ENCODE measurements around the gene ATP7A.
A peak's percentile ranks its signal among the peaks of the same experiment; 100 is the strongest.
"Not testable (repeated sequence)": the region's sequence is repeated elsewhere in the genome, so short reads cannot be mapped to it uniquely, and the experiment has no call there.

Gene ATP7A

DNA sequence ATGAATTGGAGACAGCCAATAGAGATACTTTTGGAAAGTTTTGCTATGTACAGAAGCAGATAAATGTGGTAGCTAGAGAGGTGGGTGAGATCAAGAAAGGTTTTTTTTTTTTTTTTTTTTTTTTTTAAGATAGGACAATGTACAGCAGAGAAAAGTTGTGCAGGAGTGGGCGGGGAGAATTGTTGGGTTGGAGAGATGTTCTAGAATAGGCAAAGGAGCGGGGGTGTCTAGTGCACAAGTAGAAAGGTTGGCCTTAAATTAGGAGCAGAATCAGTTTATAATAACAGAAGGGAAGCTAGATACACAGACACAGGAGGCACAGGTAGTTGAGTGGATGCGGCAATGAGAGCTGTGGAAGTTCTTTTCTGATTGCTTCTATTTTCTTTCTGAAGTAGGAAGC lies 127.4 kb downstream of the ATP7A start:
- no peak for DNase-seq (ENCODE audit: low read depth in 2 of 2)

GRCh38 chrX:78042601-78043000 lies 132.1 kb downstream of the ATP7A start:
- no peak for DNase-seq (ENCODE audit: low read depth in 2 of 2)

DNA sequence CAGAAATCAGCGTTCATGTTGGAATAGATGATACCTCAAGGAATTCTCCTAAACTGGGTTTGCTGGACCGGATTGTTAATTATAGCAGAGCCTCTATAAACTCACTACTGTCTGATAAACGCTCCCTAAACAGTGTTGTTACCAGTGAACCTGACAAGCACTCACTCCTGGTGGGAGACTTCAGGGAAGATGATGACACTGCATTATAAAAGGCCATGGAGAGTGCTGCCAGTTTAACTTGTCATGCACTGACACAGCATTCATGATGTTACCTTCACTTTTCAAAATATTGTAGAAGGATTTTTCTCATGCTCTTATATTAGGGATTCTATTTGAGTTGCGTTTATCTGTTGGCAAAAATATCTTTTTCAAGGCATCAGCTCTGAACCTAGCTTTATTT lies 135.9 kb downstream of the ATP7A start:
- DNase-seq (ENCODE audit: low read depth in 2 of 2) = no peak

DNA sequence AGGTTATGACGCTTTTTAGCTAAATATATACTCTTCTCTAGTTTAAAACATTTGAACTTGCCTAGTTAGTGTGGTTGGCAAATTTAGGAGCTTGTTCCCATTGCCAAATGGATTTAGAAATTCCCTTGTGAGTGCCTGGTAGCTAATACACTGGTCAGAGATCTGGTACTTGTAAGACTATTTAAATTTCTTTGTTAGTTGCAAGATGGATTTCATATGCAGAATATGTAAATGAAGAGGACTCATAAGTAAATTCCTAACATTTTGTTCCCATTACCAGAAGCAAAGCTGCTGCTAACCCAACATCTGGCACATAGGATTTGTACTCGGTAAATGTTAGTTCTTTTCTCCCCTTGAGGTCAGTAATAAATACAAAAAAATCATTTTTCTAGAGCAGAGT lies 137.6 kb downstream of the ATP7A start:
- DNase-seq (ENCODE audit: low read depth in 2 of 2) = no peak

DNA sequence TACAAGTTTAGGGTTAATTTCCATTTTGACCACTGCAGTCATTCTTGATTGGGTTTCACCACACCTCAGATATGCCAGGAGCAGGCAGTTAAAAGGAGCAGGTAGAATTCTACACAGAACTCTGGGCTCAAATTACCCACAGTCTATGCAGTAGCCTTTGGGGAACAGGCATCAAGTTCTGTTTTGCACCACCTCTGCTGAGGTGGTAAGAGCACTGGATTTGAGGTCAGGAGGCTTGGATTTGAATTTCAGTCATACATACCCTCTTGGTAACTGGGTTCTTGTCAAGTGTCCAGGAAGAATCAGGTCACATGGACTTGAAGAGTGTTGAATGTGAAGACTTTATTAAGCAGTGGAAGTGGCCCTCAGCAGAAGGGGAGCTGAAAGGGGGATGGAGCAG lies 153.2 kb downstream of the ATP7A start:
- DNase-seq (ENCODE audit: low read depth in 2 of 2) = no peak

- DNase-seq (ENCODE audit: low read depth in 2 of 2) = no peak
Observed at GRCh38 chrX:78064152-78064551, 153.7 kb downstream of the ATP7A start.

DNA sequence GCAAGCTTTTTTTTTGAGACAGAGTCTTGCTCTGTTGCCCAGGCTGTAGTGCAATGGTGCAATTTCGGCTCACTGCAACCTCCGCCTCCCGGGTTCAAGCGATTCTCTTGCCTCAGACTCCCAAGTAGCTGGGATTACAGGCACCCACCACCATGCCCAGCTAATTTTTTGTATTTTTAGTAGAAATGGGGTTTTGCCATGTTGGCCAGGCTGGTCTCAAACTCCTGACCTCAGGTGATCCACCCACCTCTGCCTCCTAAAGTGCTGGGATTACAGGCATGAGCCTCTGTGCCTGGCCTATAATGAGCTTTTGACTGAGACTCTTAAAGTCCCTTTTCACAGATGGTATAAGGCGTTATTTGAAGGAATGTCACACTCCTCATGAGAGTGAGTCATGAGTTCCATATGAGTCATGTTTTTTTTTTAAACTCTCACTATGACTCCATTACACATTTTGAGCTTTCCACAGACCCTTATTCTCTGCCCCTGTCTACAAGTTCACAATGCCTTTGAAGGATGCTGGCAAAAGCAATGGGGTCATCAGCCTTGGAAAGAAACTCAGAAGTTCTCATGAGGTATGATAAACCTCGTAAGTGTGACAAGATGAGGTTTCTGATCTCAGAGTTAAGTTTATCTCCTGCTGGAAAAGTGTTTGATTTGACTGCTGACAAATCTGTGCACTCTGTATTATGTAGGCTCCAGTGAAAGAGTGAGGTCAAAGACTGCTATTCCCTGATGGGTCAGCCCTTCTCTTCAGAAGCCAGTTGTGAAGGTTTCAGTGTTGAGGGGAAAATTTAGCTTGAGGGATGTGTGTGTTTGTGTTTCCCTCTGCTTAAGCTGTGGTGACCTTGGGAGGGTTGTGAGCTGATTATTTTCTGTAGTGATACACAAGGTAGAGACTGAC lies 154.5 kb downstream of the ATP7A start:
- DNase-seq (ENCODE audit: low read depth in 2 of 2) = not testable (repeated sequence)

- DNase-seq (ENCODE audit: low read depth in 2 of 2) = no peak
Observed at GRCh38 chrX:78066110-78066509, 155.6 kb downstream of the ATP7A start.

DNA sequence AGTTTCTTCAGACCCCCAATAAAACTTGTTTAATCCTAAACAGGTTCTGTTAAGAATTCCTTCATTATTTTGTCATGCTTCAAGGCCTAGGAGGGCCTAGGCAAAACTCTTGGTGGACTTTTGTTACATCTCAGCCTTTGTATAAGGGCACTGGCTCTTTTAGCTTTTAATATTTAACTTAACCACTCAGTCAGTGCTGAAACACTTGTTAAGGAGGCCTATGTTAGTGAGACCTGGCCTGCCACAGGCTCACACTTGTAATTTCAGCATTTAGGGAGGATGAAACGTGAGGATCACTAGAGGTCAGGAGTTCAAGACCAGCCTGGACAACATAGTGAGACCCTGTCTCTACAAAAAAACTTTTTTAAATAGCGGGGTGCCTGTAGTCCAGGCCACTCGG lies 160.8 kb downstream of the ATP7A start:
- DNase-seq (ENCODE audit: low read depth in 2 of 2) = no peak

- peak in 1 of 2 donors; percentile 29 for DNase-seq (ENCODE audit: low read depth in 2 of 2)
Observed at GRCh38 chrX:78073147-78074077, 162.9 kb downstream of the ATP7A start.

GRCh38 chrX:78074088-78074487 lies 163.6 kb downstream of the ATP7A start:
- no peak for DNase-seq (ENCODE audit: low read depth in 2 of 2)

DNA sequence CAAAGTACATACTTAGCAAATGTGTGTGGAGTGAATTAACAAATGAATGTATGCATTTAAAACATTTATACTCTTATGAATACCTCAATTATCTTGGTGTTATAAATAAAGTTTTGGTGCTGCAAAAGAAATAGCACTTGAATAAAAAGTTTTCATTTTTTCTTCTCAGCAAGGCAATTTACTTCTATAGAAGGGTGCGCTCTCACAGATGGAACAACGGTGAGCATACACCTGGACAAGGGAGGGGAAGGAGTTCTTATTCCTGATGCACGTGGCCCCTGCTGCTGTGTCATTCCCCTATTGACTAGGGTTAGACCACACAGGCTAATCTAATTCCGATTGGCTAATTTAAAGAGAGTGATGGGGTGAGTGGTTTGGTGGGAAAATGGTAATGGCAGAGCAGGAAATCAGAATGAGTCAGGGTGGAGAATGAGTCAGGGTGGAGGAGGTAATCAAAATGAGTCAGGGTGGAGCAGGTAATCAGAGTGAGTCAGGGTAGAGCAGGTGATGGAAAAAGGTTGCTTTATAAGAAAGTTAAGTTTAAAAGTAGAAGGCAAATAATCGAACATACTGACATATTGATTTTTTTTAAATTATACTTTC lies 165.4 kb downstream of the ATP7A start:
- DNase-seq (ENCODE audit: low read depth in 2 of 2) = no peak

GRCh38 chrX:78081413-78081812 lies 170.9 kb downstream of the ATP7A start:
- not testable (repeated sequence) for DNase-seq (ENCODE audit: low read depth in 2 of 2)

- DNase-seq (ENCODE audit: low read depth in 2 of 2) = no peak
Observed at GRCh38 chrX:78092296-78092695, 181.8 kb downstream of the ATP7A start.

- DNase-seq (ENCODE audit: low read depth in 2 of 2) = no peak
Observed at GRCh38 chrX:78098108-78098507, 187.6 kb downstream of the ATP7A start.
